Measurements from ENCODE around the gene SYTL2. TPM values are rescaled to one million over a fixed set of nuclear protein-coding genes. Genes with fewer than 3 reads are reported as not detected.

SYTL2 gene
- total and polyA plus RNA-seq, 9 donors, result 50.8 to 99.5 (median 61.2) TPM

- no peak for DNase-seq
- no peaks in the 10 kb centered on the region for H3K27me3 ChIP-seq (ENCODE audit: control insufficient read depth, insufficient read depth, low read length)
- H3K9me3 ChIP-seq (replicated peaks; ENCODE audit: control insufficient read depth, low read depth, low read length), result no peaks in the 10 kb centered on the region
- no CpG with 5 or more reads among the region's 1 CpG for WGBS (ENCODE audit: insufficient coverage)
- no peak overlapping the region for H3K27ac ChIP-seq (ENCODE audit: low read length)
- H3K36me3 ChIP-seq (ENCODE audit: control insufficient read depth, insufficient read depth, low read length), result peaks cover 2% of the 10 kb centered on the region
- peaks cover 2% of the 10 kb centered on the region for H3K4me1 ChIP-seq (ENCODE audit: control insufficient read depth, insufficient read depth, low read length)
- no peak overlapping the region for H3K4me3 ChIP-seq (ENCODE audit: low read length)
Measured at GRCh38 chr11:85668157-85668556, 142.8 kb downstream of the SYTL2 start.

- H3K27me3 ChIP-seq (ENCODE audit: control insufficient read depth, insufficient read depth, low read length), result no peaks in the 10 kb centered on the region
- no peak for DNase-seq
- no peaks in the 10 kb centered on the region for H3K9me3 ChIP-seq (replicated peaks; ENCODE audit: control insufficient read depth, low read depth, low read length)
- H3K27ac ChIP-seq (ENCODE audit: low read length), result no peak overlapping the region
- no peak overlapping the region for H3K4me3 ChIP-seq (ENCODE audit: low read length)
- peaks cover 10% of the 10 kb centered on the region for H3K36me3 ChIP-seq (ENCODE audit: control insufficient read depth, insufficient read depth, low read length)
- peaks cover 6% of the 10 kb centered on the region for H3K4me1 ChIP-seq (ENCODE audit: control insufficient read depth, insufficient read depth, low read length)
- no CpG with 5 or more reads among the region's 3 CpGs for WGBS (ENCODE audit: insufficient coverage)
Measured at GRCh38 chr11:85666687-85667086, 144.3 kb downstream of the SYTL2 start.

DNA sequence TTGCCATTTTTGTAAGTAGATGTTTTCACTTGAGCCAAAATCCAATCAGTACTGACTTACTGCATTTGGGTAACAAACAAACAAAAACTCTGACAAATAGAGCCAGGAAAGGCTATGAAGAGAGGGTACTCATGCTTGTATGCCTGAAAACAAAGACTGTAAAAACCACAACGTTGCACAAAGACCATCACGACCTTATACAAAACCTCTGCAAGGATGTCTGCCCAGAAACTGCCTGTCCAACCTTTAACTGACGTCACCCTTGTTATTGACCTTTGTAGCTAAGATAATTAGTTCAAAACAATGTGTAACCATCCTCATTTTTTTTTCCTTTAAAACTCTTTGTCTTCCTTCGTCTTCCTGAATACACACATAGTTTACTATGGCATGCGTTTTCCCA, 145.2 kb downstream of the SYTL2 start:
- H3K4me3 ChIP-seq (ENCODE audit: low read length), result no peak overlapping the region
- peaks cover 10% of the 10 kb centered on the region for H3K36me3 ChIP-seq (ENCODE audit: control insufficient read depth, insufficient read depth, low read length)
- 83% methylated on average over 1 of the region's 5 CpGs for WGBS (ENCODE audit: insufficient coverage)
- no peak overlapping the region for H3K27ac ChIP-seq (ENCODE audit: low read length)
- DNase-seq, result peak; percentile 10
- H3K27me3 ChIP-seq (ENCODE audit: control insufficient read depth, insufficient read depth, low read length), result no peaks in the 10 kb centered on the region
- no peaks in the 10 kb centered on the region for H3K9me3 ChIP-seq (replicated peaks; ENCODE audit: control insufficient read depth, low read depth, low read length)
- peaks cover 6% of the 10 kb centered on the region for H3K4me1 ChIP-seq (ENCODE audit: control insufficient read depth, insufficient read depth, low read length)

DNA sequence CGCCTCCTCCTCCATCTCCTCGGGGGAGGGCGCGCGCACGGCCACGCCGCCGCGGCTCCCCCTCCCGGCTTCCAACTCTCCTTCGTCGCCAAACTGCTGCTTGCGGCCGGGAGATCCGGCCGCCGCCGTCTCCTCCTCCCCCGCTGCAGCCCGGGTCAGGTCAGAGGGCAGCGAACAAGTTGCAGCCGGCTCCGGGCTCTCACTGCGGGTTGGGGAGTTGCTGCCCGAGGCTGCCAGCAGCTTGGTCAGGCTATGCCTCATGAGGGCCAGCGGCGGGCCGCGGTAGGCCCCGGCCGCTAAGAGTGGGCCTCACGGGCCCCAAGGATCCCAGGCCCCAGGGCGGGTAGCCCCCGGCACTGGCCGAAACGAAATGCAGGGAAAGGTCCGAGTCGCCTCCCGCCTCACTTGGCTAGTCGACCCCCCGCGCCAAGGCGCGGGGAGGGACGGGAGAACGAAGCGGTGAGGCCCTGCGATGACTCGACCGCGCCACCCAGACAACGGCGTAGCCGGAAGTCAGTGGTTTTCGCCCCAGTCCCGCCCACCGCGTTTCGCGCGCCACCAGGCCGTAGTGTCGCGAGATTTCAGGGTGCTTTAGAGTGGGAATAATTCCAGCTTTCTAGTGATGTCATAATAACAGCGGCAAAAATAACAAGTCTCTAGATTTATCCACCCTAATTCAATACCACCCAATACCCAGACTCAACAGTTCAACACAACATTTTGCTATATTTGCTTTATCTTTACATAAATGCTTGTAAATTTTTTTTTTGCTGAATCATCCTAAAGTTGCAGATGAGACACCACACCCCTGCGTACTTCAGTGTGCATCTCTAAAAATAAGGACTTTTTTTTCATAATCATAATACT, 146.1 kb downstream of the SYTL2 start, which contains the start of gene CREBZF:
Gene CREBZF, minus strand, starts transcription at position 515 of the 867 bp plus-strand sequence. Its CDS starts 254 bp downstream, at position 261.
- peak; percentile 98 for DNase-seq
- H3K36me3 ChIP-seq (ENCODE audit: control insufficient read depth, insufficient read depth, low read length), result peaks cover 11% of the 10 kb centered on the region
- no peaks in the 10 kb centered on the region for H3K27me3 ChIP-seq (ENCODE audit: control insufficient read depth, insufficient read depth, low read length)
- under 1% methylated on average over 55 of the region's 67 CpGs for WGBS (ENCODE audit: insufficient coverage)
- H3K4me3 ChIP-seq (ENCODE audit: low read length), result peak within 1 kb of the TSS; percentile 88
- H3K9me3 ChIP-seq (replicated peaks; ENCODE audit: control insufficient read depth, low read depth, low read length), result no peaks in the 10 kb centered on the region
- peaks cover 6% of the 10 kb centered on the region for H3K4me1 ChIP-seq (ENCODE audit: control insufficient read depth, insufficient read depth, low read length)
- peak within 1 kb of the TSS; percentile 99 for H3K27ac ChIP-seq (ENCODE audit: low read length)

- peak; percentile 87 for DNase-seq
- Histone ChIP-seq H3K4me1 (ENCODE audit: control insufficient read depth, insufficient read depth, low read length) (peaks cover 6% of the 10 kb centered on the region), H3K36me3 (ENCODE audit: control insufficient read depth, insufficient read depth, low read length) (peaks cover 11% of the 10 kb centered on the region), H3K4me3 (ENCODE audit: low read length) (peak overlapping the region; percentile 88), H3K27ac (ENCODE audit: low read length) (peak overlapping the region; percentile 99), H3K9me3 (replicated peaks; ENCODE audit: control insufficient read depth, low read depth, low read length) (no peaks in the 10 kb centered on the region), H3K27me3 (ENCODE audit: control insufficient read depth, insufficient read depth, low read length) (no peaks in the 10 kb centered on the region)
- under 1% methylated on average over 71 of the region's 73 CpGs for WGBS (ENCODE audit: insufficient coverage)
Measured at GRCh38 chr11:85663753-85664614, 147.0 kb downstream of the SYTL2 start.

- Histone ChIP-seq H3K4me1 (ENCODE audit: control insufficient read depth, insufficient read depth, low read length) (peaks cover 6% of the 10 kb centered on the region), H3K4me3 (ENCODE audit: low read length) (peak overlapping the region; percentile 88), H3K27me3 (ENCODE audit: control insufficient read depth, insufficient read depth, low read length) (no peaks in the 10 kb centered on the region), H3K27ac (ENCODE audit: low read length) (peak overlapping the region; percentile 99), H3K9me3 (replicated peaks; ENCODE audit: control insufficient read depth, low read depth, low read length) (no peaks in the 10 kb centered on the region), H3K36me3 (ENCODE audit: control insufficient read depth, insufficient read depth, low read length) (peaks cover 11% of the 10 kb centered on the region)
- DNase-seq, result peak; percentile 26
- 3% methylated on average over 6 of the region's 10 CpGs for WGBS (ENCODE audit: insufficient coverage)
Measured at GRCh38 chr11:85663080-85663752, 147.7 kb downstream of the SYTL2 start.

DNA sequence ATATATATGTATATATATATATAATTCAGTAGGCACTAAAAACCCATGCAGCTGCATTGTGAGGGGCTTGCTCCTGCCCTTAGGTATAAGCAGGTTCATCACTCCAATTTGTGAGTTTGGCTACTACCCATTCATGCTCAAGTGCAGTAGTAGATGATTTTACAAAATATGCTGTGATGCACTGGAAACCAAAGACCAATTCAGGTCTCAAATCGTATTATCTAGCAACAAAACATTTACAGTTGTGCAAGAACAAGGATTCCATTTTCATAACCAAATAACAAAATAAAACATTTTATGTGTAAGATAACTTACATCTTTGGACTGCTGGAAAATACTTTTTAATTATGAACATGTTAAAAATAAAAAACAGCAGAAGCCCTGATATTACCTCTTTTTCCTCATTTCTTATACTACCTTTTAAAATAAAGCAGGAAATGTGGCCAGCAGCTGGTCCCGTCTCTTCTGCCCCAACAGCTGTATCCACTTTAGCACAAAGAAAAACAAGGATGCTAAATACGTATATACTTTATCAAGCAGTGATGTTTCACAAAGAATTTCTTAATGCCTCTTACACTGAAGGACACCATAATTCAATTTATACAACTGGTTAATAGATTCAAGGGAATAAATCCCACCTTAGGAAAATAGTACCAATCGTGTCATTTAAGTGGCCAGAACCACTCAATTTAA, 148.8 kb downstream of the SYTL2 start:
- peaks cover 11% of the 10 kb centered on the region for H3K36me3 ChIP-seq (ENCODE audit: control insufficient read depth, insufficient read depth, low read length)
- H3K27me3 ChIP-seq (ENCODE audit: control insufficient read depth, insufficient read depth, low read length), result no peaks in the 10 kb centered on the region
- H3K27ac ChIP-seq (ENCODE audit: low read length), result no peak overlapping the region
- no CpG with 5 or more reads among the region's 4 CpGs for WGBS (ENCODE audit: insufficient coverage)
- no peaks in the 10 kb centered on the region for H3K9me3 ChIP-seq (replicated peaks; ENCODE audit: control insufficient read depth, low read depth, low read length)
- H3K4me1 ChIP-seq (ENCODE audit: control insufficient read depth, insufficient read depth, low read length), result peaks cover 6% of the 10 kb centered on the region
- H3K4me3 ChIP-seq (ENCODE audit: low read length), result peak overlapping the region; percentile 88
- peak; percentile 13 for DNase-seq

- H3K27me3 ChIP-seq (ENCODE audit: control insufficient read depth, insufficient read depth, low read length), result no peaks in the 10 kb centered on the region
- H3K4me1 ChIP-seq (ENCODE audit: control insufficient read depth, insufficient read depth, low read length), result peaks cover 4% of the 10 kb centered on the region
- no peak for DNase-seq
- H3K4me3 ChIP-seq (ENCODE audit: low read length), result no peak overlapping the region
- WGBS (ENCODE audit: insufficient coverage), result no CpG with 5 or more reads among the region's 1 CpG
- no peaks in the 10 kb centered on the region for H3K9me3 ChIP-seq (replicated peaks; ENCODE audit: control insufficient read depth, low read depth, low read length)
- H3K36me3 ChIP-seq (ENCODE audit: control insufficient read depth, insufficient read depth, low read length), result peaks cover 11% of the 10 kb centered on the region
- no peak overlapping the region for H3K27ac ChIP-seq (ENCODE audit: low read length)
Measured at GRCh38 chr11:85658180-85658579, 152.8 kb downstream of the SYTL2 start.

DNA sequence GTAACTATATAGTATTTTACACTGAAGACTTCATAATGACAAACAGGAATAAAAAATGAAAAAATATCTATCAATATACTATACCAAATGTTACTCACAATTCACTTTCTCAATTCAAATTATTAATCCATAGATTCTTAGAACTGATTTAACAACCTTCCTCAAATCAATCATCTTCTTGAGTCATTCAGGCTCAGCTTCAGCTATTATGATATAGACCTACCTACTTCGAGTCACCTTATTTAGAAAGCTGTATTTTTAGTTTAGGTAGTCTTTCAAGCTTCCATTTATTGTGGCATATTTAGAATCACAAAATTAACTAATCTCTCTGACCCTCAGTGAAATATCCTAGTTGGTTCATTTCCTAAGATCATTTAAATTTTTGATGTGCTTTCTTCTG, 154.2 kb downstream of the SYTL2 start:
- H3K27me3 ChIP-seq (ENCODE audit: control insufficient read depth, insufficient read depth, low read length), result no peaks in the 10 kb centered on the region
- no peak for DNase-seq
- no CpG with 5 or more reads among the region's 1 CpG for WGBS (ENCODE audit: insufficient coverage)
- no peak overlapping the region for H3K4me3 ChIP-seq (ENCODE audit: low read length)
- peaks cover 4% of the 10 kb centered on the region for H3K36me3 ChIP-seq (ENCODE audit: control insufficient read depth, insufficient read depth, low read length)
- H3K9me3 ChIP-seq (replicated peaks; ENCODE audit: control insufficient read depth, low read depth, low read length), result no peaks in the 10 kb centered on the region
- H3K27ac ChIP-seq (ENCODE audit: low read length), result no peak overlapping the region
- no peaks in the 10 kb centered on the region for H3K4me1 ChIP-seq (ENCODE audit: control insufficient read depth, insufficient read depth, low read length)
